ENCODE data around the gene ZC3HAV1.
"Not testable (repeated sequence)": the region's sequence is repeated elsewhere in the genome, so short reads cannot be mapped to it uniquely, and the experiment has no call there.

The ZC3HAV1 gene

GRCh38 chr7:139059905-139060304, 49.6 kb downstream of the ZC3HAV1 start:
- H3K4me3 ChIP-seq, result no peak overlapping the region
- H3K27ac ChIP-seq, result no peak overlapping the region
- no peaks in the 10 kb centered on the region for H3K9me3 ChIP-seq (ENCODE audit: low read depth, low read length)
- no peaks in the 10 kb centered on the region for H3K36me3 ChIP-seq (ENCODE audit: insufficient read depth, low read length)
- no peak for DNase-seq (ENCODE audit: low read depth, low spot score)
- TF ChIP-seq POLR2AphosphoS5 (IDR thresholded peaks at IDR 0.05; ENCODE audit: borderline replicate concordance, low read depth, low read length) (no peak), EZH2 (IDR thresholded peaks at IDR 0.05) (no peak), FOXP2 (optimal IDR thresholded peaks at IDR 0.05; ENCODE audit: control extremely low read depth, extremely low read length, insufficient read depth) (no peak)
- no peak overlapping the region for H3K9ac ChIP-seq (ENCODE audit: insufficient read length)

DNA sequence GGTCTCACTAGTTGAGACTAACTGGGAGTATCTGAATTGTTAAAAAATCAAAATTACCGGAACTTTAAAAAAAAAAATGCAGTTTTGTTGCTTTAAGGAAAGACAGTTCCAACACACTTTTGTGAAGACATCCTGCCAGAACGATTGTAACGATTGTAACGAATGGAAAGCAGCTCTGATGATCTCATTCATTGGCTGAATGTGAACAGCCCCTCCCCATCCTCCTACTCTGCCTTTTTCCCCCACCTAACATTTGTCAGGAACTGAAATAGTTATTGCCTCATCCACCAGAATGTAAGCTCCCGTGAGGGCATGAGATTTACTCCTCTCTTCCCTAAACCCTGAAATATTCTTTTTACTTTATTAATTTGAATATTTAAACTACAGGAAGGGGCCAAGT, 50.6 kb downstream of the ZC3HAV1 start:
- Histone ChIP-seq H3K36me3 (ENCODE audit: insufficient read depth, low read length) (no peaks in the 10 kb centered on the region), H3K4me3 (no peak overlapping the region), H3K9ac (ENCODE audit: insufficient read length) (no peak overlapping the region), H3K9me3 (ENCODE audit: low read depth, low read length) (no peaks in the 10 kb centered on the region), H3K27ac (no peak overlapping the region)
- TF ChIP-seq POLR2AphosphoS5 (IDR thresholded peaks at IDR 0.05; ENCODE audit: borderline replicate concordance, low read depth, low read length) (no peak), EZH2 (IDR thresholded peaks at IDR 0.05) (no peak), FOXP2 (optimal IDR thresholded peaks at IDR 0.05; ENCODE audit: control extremely low read depth, extremely low read length, insufficient read depth) (no peak)
- no peak for DNase-seq (ENCODE audit: low read depth, low spot score)

- DNase-seq (ENCODE audit: low read depth, low spot score), result no peak
- Histone ChIP-seq H3K27ac (no peak overlapping the region), H3K9me3 (ENCODE audit: low read depth, low read length) (no peaks in the 10 kb centered on the region), H3K4me3 (no peak overlapping the region), H3K9ac (ENCODE audit: insufficient read length) (no peak overlapping the region), H3K36me3 (ENCODE audit: insufficient read depth, low read length) (no peaks in the 10 kb centered on the region)
- TF ChIP-seq POLR2AphosphoS5 (IDR thresholded peaks at IDR 0.05; ENCODE audit: borderline replicate concordance, low read depth, low read length), result no peak
- TF ChIP-seq EZH2 (IDR thresholded peaks at IDR 0.05), result no peak
- no peak for TF ChIP-seq FOXP2 (optimal IDR thresholded peaks at IDR 0.05; ENCODE audit: control extremely low read depth, extremely low read length, insufficient read depth)
These were observed 53.8 kb downstream of the ZC3HAV1 start for GRCh38 chr7:139055674-139056073.

DNA sequence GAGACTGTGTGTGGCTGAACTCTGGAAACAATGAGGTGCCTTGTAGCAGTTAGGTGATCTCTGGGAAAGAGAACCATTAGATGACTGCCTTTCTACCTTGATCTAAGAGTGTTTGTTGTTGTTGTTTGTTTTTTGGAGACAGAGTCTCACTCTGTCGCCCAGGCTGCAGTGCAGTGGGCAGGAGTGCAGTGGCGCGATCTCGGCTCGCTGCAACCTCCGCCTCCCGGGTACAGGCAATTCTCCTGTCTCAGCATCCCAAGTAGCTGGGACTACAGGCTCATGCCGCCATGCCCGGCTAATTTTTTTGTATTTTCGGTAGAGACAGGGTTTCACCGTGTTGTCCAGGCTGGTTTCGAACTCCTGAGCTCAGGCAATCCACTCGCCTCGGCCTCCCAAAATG, 54.9 kb downstream of the ZC3HAV1 start:
- not testable (repeated sequence) for H3K36me3 ChIP-seq (ENCODE audit: insufficient read depth, low read length); H3K9ac ChIP-seq (ENCODE audit: insufficient read length); H3K4me3 ChIP-seq; H3K9me3 ChIP-seq (ENCODE audit: low read depth, low read length); DNase-seq (ENCODE audit: low read depth, low spot score); H3K27ac ChIP-seq

DNA sequence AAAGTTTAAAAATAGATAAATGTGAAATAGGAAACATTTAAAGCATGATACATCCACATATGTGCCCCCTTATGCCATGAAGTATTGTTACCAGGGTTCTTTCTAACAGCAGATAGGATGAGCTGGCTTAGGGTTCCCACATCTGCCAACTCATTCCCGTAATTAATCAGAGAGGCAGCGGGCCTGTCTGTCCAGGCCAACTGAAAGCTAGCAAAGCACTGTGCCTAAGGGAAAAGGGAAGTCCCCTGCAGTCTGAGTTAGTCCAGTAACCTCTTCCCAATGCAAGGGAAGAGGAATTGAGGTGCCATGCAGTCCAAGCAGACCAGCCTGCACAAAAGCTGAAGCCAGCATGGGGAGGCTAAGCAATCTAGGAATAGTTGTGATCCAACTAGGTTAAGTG, 55.4 kb downstream of the ZC3HAV1 start:
- no peak for TF ChIP-seq POLR2AphosphoS5 (IDR thresholded peaks at IDR 0.05; ENCODE audit: borderline replicate concordance, low read depth, low read length)
- no peak for TF ChIP-seq EZH2 (IDR thresholded peaks at IDR 0.05)
- no peak for TF ChIP-seq FOXP2 (optimal IDR thresholded peaks at IDR 0.05; ENCODE audit: control extremely low read depth, extremely low read length, insufficient read depth)
- no peak for DNase-seq (ENCODE audit: low read depth, low spot score)
- Histone ChIP-seq H3K9me3 (ENCODE audit: low read depth, low read length) (no peaks in the 10 kb centered on the region), H3K9ac (ENCODE audit: insufficient read length) (no peak overlapping the region), H3K4me3 (no peak overlapping the region), H3K27ac (no peak overlapping the region), H3K36me3 (ENCODE audit: insufficient read depth, low read length) (no peaks in the 10 kb centered on the region)

- no peaks in the 10 kb centered on the region for H3K9me3 ChIP-seq (ENCODE audit: low read depth, low read length)
- no peak overlapping the region for H3K27ac ChIP-seq
- DNase-seq (ENCODE audit: low read depth, low spot score), result no peak
- H3K9ac ChIP-seq (ENCODE audit: insufficient read length), result no peak overlapping the region
- no peak for TF ChIP-seq EZH2 (IDR thresholded peaks at IDR 0.05)
- TF ChIP-seq POLR2AphosphoS5 (IDR thresholded peaks at IDR 0.05; ENCODE audit: borderline replicate concordance, low read depth, low read length), result no peak
- no peak for TF ChIP-seq FOXP2 (optimal IDR thresholded peaks at IDR 0.05; ENCODE audit: control extremely low read depth, extremely low read length, insufficient read depth)
- H3K4me3 ChIP-seq, result no peak overlapping the region
- H3K36me3 ChIP-seq (ENCODE audit: insufficient read depth, low read length), result no peaks in the 10 kb centered on the region
These were observed 57.9 kb downstream of the ZC3HAV1 start for GRCh38 chr7:139051655-139052054.

GRCh38 chr7:139049936-139050335, 59.6 kb downstream of the ZC3HAV1 start:
- no peaks in the 10 kb centered on the region for H3K36me3 ChIP-seq (ENCODE audit: insufficient read depth, low read length)
- DNase-seq (ENCODE audit: low read depth, low spot score), result no peak
- TF ChIP-seq POLR2AphosphoS5 (IDR thresholded peaks at IDR 0.05; ENCODE audit: borderline replicate concordance, low read depth, low read length), result no peak
- TF ChIP-seq EZH2 (IDR thresholded peaks at IDR 0.05), result no peak
- TF ChIP-seq FOXP2 (optimal IDR thresholded peaks at IDR 0.05; ENCODE audit: control extremely low read depth, extremely low read length, insufficient read depth), result no peak

DNA sequence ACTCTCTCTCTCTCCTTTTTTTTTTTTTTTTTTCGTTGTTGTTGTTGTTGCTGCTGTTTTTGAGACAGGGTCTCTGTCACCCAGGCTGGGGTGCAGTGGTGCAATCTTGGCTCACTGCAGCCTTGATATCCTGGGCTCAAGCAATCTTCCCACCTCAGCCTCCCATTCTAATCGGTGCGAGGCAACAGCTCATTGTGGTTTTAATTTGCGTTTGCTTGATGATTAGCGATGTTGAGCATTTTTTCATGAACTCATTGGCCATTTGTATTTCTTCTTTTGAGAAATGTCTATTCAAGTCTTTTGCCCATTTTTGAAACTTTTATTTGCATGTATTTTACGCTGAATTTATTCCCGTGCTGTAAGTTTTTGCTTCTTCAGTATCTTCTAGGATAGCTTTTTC, 60.4 kb downstream of the ZC3HAV1 start:
- no peak for DNase-seq (ENCODE audit: low read depth, low spot score)
- H3K4me3 ChIP-seq, result no peak overlapping the region
- H3K9me3 ChIP-seq (ENCODE audit: low read depth, low read length), result no peaks in the 10 kb centered on the region
- H3K36me3 ChIP-seq (ENCODE audit: insufficient read depth, low read length), result no peaks in the 10 kb centered on the region
- no peak overlapping the region for H3K9ac ChIP-seq (ENCODE audit: insufficient read length)
- no peak overlapping the region for H3K27ac ChIP-seq
- no peak for TF ChIP-seq EZH2 (IDR thresholded peaks at IDR 0.05)
- TF ChIP-seq POLR2AphosphoS5 (IDR thresholded peaks at IDR 0.05; ENCODE audit: borderline replicate concordance, low read depth, low read length), result no peak
- TF ChIP-seq FOXP2 (optimal IDR thresholded peaks at IDR 0.05; ENCODE audit: control extremely low read depth, extremely low read length, insufficient read depth), result no peak

More at GRCh38 chr7:139049936-139050335, 59.6 kb downstream of the ZC3HAV1 start:
- Histone ChIP-seq H3K27ac (no peak overlapping the region), H3K4me3 (no peak overlapping the region), H3K9ac (ENCODE audit: insufficient read length) (no peak overlapping the region), H3K9me3 (ENCODE audit: low read depth, low read length) (no peaks in the 10 kb centered on the region)

DNA sequence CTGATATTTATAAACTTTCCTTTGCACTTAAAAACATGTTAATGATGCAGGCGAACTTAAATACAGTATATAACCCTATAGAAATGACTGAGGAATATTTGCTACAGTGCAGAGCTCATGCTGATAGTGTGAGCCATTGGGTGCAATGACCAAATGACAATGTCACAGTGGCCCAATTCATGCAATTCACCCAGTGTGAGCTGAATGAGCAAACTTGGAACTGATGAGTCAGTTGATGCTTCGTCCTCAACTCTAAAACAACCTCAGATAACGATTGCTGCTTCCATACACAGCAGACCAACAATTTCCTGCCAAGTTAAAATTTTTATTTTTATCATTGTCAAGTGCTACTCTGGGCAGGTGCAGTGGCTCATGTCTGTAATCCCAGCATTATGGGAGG, 61.5 kb downstream of the ZC3HAV1 start:
- no peak overlapping the region for H3K9ac ChIP-seq (ENCODE audit: insufficient read length)
- no peak for DNase-seq (ENCODE audit: low read depth, low spot score)
- no peak overlapping the region for H3K4me3 ChIP-seq
- H3K9me3 ChIP-seq (ENCODE audit: low read depth, low read length), result no peaks in the 10 kb centered on the region
- no peak overlapping the region for H3K27ac ChIP-seq
- H3K36me3 ChIP-seq (ENCODE audit: insufficient read depth, low read length), result no peaks in the 10 kb centered on the region
- TF ChIP-seq FOXP2 (optimal IDR thresholded peaks at IDR 0.05; ENCODE audit: control extremely low read depth, extremely low read length, insufficient read depth), result no peak
- no peak for TF ChIP-seq POLR2AphosphoS5 (IDR thresholded peaks at IDR 0.05; ENCODE audit: borderline replicate concordance, low read depth, low read length)
- TF ChIP-seq EZH2 (IDR thresholded peaks at IDR 0.05), result no peak
